ENCODE results near the gene HOXD9. TPM values are rescaled to one million over a fixed set of nuclear protein-coding genes. Genes with fewer than 3 reads are reported as not detected.

HOXD9 gene
- polyA plus RNA-seq, 3 donors, result not detected

DNA sequence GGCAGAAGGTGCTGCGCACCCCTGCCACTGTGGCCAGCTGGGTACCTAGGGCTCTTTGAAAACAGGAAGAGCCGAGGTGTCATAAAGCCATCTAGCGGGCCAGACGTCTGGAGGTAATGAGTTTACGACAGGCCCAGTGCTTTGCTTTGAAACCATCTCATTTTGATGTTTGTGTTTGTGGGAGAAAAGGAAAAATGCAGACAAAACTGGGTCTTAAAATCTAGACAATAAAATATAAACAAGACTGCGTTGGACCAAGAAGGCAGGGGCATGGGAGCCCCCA is 3.2 kb downstream of the HOXD9 start:
- peaks cover 25% of the 10 kb centered on the region for H3K4me1 Mint-ChIP-seq
- H3K9me3 Mint-ChIP-seq, result peaks cover 0 to 32% (median 14%) of the 10 kb centered on the region in 7 donors
- intact Hi-C loops (cut with micrococcal nuclease), result loop anchor here (2.0 to 5.0 kb wide), 4 partner anchors 331 to 1022 kb away; no protein-coding TSS in a partner anchor
- Histone ChIP-seq H3K79me2 (ENCODE audit: insufficient read depth, low read length) (no peaks in the 10 kb centered on the region), H4K20me1 (ENCODE audit: insufficient read depth, low read length) (no peaks in the 10 kb centered on the region), H3K4me1 (ENCODE audit: control insufficient read depth in 1 of 2, insufficient read depth in 2 of 2, low read length in 2 of 2) (peaks cover 10 to 31% of the 10 kb centered on the region in 2 donors), H3K4me3 (replicated peaks in 1 of 3; ENCODE audit: low read depth in 2 of 3, low read length in 3 of 3) (no peak overlapping the region), H3K9me3 (replicated peaks in 1 of 2; ENCODE audit: control insufficient read depth in 1 of 2, insufficient read depth in 1 of 2, low read length in 2 of 2) (peaks cover 0 to 62% of the 10 kb centered on the region in 2 donors), H3K27me3 (ENCODE audit: control insufficient read depth in 2 of 2, insufficient read depth in 2 of 2, low read length in 2 of 2) (peaks cover 81 to 91% of the 10 kb centered on the region in 2 donors), H3K4me2 (replicated peaks; ENCODE audit: extremely low read depth, low read length, poor library complexity, severe bottlenecking) (no peak overlapping the region), H3K27ac (ENCODE audit: low read depth in 1 of 2, low read length in 2 of 2) (no peak overlapping the region), H2AFZ (ENCODE audit: insufficient read depth, low read depth, low read length, poor library complexity, severe bottlenecking) (no peak overlapping the region), H3K9ac (ENCODE audit: insufficient read depth, low read length, poor library complexity, severe bottlenecking) (no peak overlapping the region), H3K36me3 (replicated peaks in 1 of 2; ENCODE audit: control insufficient read depth in 1 of 2, insufficient read depth in 2 of 2, low read length in 2 of 2) (no peaks in the 10 kb centered on the region)
- TF ChIP-seq, protein P1, sequence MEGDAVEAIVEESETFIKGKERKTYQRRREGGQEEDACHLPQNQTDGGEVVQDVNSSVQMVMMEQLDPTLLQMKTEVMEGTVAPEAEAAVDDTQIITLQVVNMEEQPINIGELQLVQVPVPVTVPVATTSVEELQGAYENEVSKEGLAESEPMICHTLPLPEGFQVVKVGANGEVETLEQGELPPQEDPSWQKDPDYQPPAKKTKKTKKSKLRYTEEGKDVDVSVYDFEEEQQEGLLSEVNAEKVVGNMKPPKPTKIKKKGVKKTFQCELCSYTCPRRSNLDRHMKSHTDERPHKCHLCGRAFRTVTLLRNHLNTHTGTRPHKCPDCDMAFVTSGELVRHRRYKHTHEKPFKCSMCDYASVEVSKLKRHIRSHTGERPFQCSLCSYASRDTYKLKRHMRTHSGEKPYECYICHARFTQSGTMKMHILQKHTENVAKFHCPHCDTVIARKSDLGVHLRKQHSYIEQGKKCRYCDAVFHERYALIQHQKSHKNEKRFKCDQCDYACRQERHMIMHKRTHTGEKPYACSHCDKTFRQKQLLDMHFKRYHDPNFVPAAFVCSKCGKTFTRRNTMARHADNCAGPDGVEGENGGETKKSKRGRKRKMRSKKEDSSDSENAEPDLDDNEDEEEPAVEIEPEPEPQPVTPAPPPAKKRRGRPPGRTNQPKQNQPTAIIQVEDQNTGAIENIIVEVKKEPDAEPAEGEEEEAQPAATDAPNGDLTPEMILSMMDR (IDR thresholded peaks at IDR 0.05), result no peak
- H3K36me3 Mint-ChIP-seq, result peaks cover 0 to 15% of the 10 kb centered on the region in 2 donors
- DNase-seq, result no peak
- H3K27ac Mint-ChIP-seq, result no peak overlapping the region
- peak overlapping the region in 1 of 2 donors; percentile 61 for H3K4me3 Mint-ChIP-seq
- peaks cover 89 to 98% (median 91%) of the 10 kb centered on the region in 3 donors for H3K27me3 Mint-ChIP-seq (ENCODE audit: low read depth in 3 of 3)
- 36% methylated on average over 1 of the region's 6 CpGs for WGBS (ENCODE audit: insufficient coverage)

DNA sequence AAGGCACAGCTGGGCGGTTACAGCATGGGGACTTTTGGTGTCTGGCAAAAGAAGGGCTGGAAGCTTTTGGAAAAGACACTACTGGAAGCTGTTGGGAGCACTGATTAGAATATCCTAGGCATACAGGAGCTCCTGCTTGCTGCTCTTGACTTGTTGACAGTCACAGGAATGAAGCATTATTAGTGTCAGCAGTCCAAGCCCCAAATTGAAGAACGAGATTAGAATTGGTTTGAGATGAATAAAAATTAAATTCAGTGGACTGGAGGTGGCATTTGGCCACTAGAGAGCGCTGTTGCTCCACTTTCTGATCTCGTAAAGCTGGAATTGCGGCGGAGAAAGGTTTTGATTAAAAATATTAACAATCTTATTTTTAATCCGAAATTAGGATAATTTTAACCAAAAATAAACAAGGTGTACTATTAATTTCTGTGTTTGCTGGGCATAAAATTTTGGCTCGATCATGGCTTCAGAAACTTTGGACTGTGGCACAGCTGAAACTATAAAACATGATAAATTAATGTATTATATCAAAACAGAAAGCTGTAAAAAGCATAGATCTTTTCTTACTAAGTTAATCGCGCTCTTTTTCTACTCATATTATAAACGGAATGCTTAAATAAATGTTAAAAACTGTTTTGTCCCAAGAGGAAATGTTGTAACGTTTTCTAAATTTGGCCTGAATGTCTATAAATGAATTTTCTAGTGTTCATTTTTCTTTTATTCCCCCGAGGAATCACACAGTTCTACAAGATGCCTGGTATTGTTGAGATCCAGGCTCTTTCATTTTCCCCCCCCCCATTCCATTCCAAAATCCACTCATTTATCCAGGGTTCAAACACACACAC is 4.6 kb downstream of the HOXD9 start:
- Histone ChIP-seq H3K27me3 (ENCODE audit: control insufficient read depth in 2 of 2, insufficient read depth in 2 of 2, low read length in 2 of 2) (peaks cover 82 to 91% of the 10 kb centered on the region in 2 donors), H3K9me3 (replicated peaks in 1 of 2; ENCODE audit: control insufficient read depth in 1 of 2, insufficient read depth in 1 of 2, low read length in 2 of 2) (peaks cover 0 to 53% of the 10 kb centered on the region in 2 donors), H3K4me3 (replicated peaks in 1 of 3; ENCODE audit: low read depth in 2 of 3, low read length in 3 of 3) (no peak overlapping the region), H3K9ac (ENCODE audit: insufficient read depth, low read length, poor library complexity, severe bottlenecking) (no peak overlapping the region), H3K36me3 (replicated peaks in 1 of 2; ENCODE audit: control insufficient read depth in 1 of 2, insufficient read depth in 2 of 2, low read length in 2 of 2) (no peaks in the 10 kb centered on the region), H2AFZ (ENCODE audit: insufficient read depth, low read depth, low read length, poor library complexity, severe bottlenecking) (no peak overlapping the region), H4K20me1 (ENCODE audit: insufficient read depth, low read length) (no peaks in the 10 kb centered on the region), H3K4me2 (replicated peaks; ENCODE audit: extremely low read depth, low read length, poor library complexity, severe bottlenecking) (no peak overlapping the region), H3K79me2 (ENCODE audit: insufficient read depth, low read length) (no peaks in the 10 kb centered on the region), H3K27ac (ENCODE audit: low read depth in 1 of 2, low read length in 2 of 2) (no peak overlapping the region), H3K4me1 (ENCODE audit: control insufficient read depth in 1 of 2, insufficient read depth in 2 of 2, low read length in 2 of 2) (peaks cover 11 to 33% of the 10 kb centered on the region in 2 donors)
- TF ChIP-seq, protein P1 (IDR thresholded peaks at IDR 0.05), result peak; percentile 90
- no peak overlapping the region for H3K27ac Mint-ChIP-seq
- intact Hi-C loops (cut with micrococcal nuclease), result loop anchor here (2.0 to 5.0 kb wide), 4 partner anchors 330 to 1020 kb away; no protein-coding TSS in a partner anchor
- peak overlapping the region in 1 of 2 donors; percentile 61 for H3K4me3 Mint-ChIP-seq
- H3K36me3 Mint-ChIP-seq, result peaks cover 0 to 21% of the 10 kb centered on the region in 2 donors
- H3K9me3 Mint-ChIP-seq, result peaks cover 0 to 35% (median 20%) of the 10 kb centered on the region in 7 donors
- H3K4me1 Mint-ChIP-seq, result peaks cover 33% of the 10 kb centered on the region
- WGBS (ENCODE audit: insufficient coverage), result 7% methylated on average over 2 of the region's 13 CpGs
- peak; percentile 38 to 58 (median 55) for DNase-seq
- H3K27me3 Mint-ChIP-seq (ENCODE audit: low read depth in 3 of 3), result peaks cover 91 to 98% (median 91%) of the 10 kb centered on the region in 3 donors

Measured in CD14-positive monocyte (primary cell).